ENCODE measurements around the gene DYNLT1. TPM values are rescaled to one million over a fixed set of nuclear protein-coding genes. Genes with fewer than 3 reads are reported as not detected.

Gene DYNLT1
- total and polyA plus RNA-seq, 12 donors = 72.4 to 264 (median 126) TPM

DNA sequence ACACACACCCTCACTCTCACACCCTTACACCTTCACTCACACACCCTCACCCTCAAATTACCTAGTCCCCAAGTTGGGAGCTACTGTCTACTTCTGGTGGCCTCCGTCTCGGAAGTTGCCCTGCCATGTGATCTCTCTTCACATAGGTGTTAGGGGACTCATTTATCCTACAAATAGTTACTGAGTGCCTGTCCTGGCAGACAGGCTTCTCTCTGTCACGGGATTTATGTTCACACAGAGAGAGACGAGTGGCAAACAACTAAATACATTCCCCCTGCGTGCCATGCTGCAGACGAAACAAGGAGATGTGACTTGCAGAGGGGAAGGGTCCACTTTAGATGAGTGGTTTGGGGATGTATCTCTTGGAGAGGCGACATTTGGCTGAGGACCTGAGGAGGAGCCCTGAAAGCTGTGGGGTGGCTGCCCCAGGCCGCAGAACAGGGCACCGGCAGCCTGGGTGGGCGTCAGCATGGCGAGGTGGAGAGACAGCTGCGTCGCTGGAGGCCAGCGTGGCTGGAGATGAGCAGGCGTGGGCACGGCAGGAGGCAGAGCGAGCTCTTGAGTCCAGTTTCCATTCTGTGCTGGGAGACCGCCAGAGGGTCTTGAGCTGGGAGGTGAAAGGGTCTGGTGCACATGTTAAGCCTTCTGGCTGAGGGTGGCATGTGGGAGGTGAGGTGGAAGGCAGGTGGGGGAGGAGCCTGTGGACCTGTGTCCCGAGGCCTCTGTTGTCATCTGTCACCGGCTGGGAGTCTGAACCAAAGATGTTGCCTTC is 17.2 kb downstream of the DYNLT1 start:
- DNase-seq = peak in 2 of 7 donors; percentile 19 to 47
- Histone ChIP-seq H3K4me3 (no peak overlapping the region), H3K4me1 (replicated peaks in 1 of 2) (peaks cover 7 to 21% of the 10 kb centered on the region in 2 donors), H3K36me3 (replicated peaks in 1 of 2) (peaks cover 0 to 32% of the 10 kb centered on the region in 2 donors), H3K27me3 (no peaks in the 10 kb centered on the region), H3K27ac (no peak overlapping the region), H3K9me3 (replicated peaks in 1 of 3) (no peaks in the 10 kb centered on the region)
- WGBS, 4 donors = 93 to 97% (median 95%) methylated on average over 20 of the region's 20 CpGs
- TF ChIP-seq CTCF (IDR thresholded peaks at IDR 0.05) = no peak
- TF ChIP-seq POLR2A (IDR thresholded peaks at IDR 0.05) = no peak
- intact Hi-C loops (cut with DNase I) = no loop called here

- Histone ChIP-seq H3K27ac (peak overlapping the region in 2 of 5 donors; percentile 17 to 27), H3K27me3 (no peaks in the 10 kb centered on the region), H3K4me3 (no peak overlapping the region), H3K9me3 (replicated peaks in 1 of 3) (no peaks in the 10 kb centered on the region), H3K36me3 (replicated peaks in 1 of 2) (peaks cover 0 to 32% of the 10 kb centered on the region in 2 donors), H3K4me1 (replicated peaks in 1 of 2) (peaks cover 3 to 13% of the 10 kb centered on the region in 2 donors)
- peak in 1 of 7 donors; percentile 12 for DNase-seq
- WGBS, 4 donors = 84 to 92% (median 85%) methylated on average over 5 to 6 of the region's 6 CpGs
- TF ChIP-seq CTCF (IDR thresholded peaks at IDR 0.05) (no peak), POLR2A (IDR thresholded peaks at IDR 0.05) (no peak)
- intact Hi-C loops (cut with DNase I) = no loop called here
Measured at GRCh38 chr6:158626360-158627167, 18.0 kb downstream of the DYNLT1 start.

DNA sequence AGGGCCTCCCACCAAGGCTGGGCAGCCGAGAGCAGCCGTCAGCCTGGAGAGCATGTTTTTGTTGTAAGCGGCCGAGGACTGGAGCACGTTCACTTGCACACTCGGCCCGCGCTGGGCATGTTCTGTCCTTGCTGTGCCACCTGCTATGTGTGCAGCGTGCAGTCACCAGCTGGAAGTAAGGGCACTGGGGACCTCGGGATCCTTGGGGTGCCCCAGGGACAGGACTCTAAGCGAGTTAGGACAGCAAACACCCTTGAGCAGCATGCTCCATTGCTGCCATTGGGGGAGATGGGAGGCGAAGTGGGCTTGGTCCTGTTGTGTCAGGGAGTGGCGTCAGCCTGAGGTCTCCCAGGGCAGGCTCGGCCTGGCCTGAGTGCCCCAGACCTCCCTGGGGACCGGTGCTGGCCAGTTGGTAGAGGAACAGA is 18.6 kb downstream of the DYNLT1 start:
- H3K27ac ChIP-seq = peak overlapping the region in 1 of 5 donors; percentile 17
- H3K36me3 ChIP-seq (replicated peaks in 1 of 2) = peaks cover 0 to 26% of the 10 kb centered on the region in 2 donors
- H3K27me3 ChIP-seq = no peaks in the 10 kb centered on the region
- 88 to 96% (median 91%) methylated on average over 13 to 15 of the region's 15 CpGs for WGBS, 4 donors
- intact Hi-C loops (cut with DNase I) = no loop called here
- no peak for TF ChIP-seq CTCF (IDR thresholded peaks at IDR 0.05)
- TF ChIP-seq POLR2A (IDR thresholded peaks at IDR 0.05) = no peak
- no peak overlapping the region for H3K4me3 ChIP-seq
- H3K9me3 ChIP-seq (replicated peaks in 1 of 3) = no peaks in the 10 kb centered on the region
- peaks cover 0 to 6% of the 10 kb centered on the region in 2 donors for H3K4me1 ChIP-seq (replicated peaks in 1 of 2)
- DNase-seq = peak in 1 of 7 donors; percentile 20

Measured in adrenal gland (tissue), 12 donors.